Fibroblast of peridontal ligament (primary cell): ENCODE measurements around the gene HLA-DQB1.

Source experiments
- DNase-seq: peaks from one replicate; pipeline ENCODE4 v3.0.0-alpha.2; 2010; ENCODE audit errors: extremely low read depth

HLA-DQB1 gene

DNA sequence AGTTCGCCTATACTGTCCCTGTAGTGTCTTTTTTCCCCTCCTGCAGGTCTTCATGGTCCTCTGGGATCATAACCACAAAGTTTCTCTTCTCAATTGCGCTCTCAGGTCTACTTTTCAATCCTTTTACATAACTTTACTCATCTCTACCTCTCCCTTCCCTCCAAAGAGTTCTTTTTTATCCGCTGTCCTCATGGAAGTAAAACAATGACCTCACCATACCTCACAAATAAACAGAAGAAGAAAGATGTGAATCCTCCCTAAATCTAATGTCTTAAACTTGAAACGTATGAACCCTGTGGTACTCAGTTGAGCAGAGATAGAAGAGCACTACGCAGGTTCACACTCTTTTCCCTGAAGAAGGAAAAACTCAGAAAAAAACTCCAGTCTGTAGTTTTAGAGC, 41.3 kb downstream of the HLA-DQB1 start:
- no peak for DNase-seq

DNA sequence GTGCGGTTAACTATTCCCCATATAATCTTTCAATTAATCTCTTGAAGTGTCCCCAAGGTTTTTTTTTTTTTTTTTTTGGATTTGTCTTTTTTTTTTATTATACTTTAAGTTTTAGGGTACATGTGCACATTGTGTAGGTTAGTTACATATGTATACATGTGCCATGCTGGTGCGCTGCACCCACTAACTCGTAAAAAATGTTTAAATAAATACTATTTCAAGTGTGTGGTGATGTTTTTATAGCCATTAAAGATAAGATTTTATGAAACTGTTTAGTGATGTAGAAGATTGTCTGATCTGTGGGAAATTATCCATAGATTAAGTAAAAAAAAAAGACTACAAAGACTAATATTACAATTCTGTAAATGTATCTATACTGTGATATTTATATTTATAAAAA, 41.9 kb downstream of the HLA-DQB1 start:
- no peak for DNase-seq

DNA sequence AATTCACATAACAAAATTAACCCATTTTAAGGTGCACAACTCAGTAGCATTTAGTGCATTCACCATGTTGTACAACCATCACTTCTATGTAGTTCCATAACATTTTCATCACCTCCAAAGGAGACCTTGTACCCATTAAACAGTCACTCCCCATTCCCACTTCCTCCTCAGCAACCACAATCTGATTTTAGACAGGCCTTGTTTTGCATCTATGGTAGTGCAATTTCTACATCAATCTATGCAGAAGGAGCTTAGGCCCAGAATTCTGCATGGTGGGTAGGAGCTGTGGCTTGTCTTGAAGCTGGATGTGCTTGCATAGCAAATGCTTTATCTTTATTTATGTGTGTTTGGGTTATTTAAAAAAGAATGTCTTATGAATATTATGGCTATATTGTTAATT, 42.8 kb downstream of the HLA-DQB1 start:
- DNase-seq = no peak

DNA sequence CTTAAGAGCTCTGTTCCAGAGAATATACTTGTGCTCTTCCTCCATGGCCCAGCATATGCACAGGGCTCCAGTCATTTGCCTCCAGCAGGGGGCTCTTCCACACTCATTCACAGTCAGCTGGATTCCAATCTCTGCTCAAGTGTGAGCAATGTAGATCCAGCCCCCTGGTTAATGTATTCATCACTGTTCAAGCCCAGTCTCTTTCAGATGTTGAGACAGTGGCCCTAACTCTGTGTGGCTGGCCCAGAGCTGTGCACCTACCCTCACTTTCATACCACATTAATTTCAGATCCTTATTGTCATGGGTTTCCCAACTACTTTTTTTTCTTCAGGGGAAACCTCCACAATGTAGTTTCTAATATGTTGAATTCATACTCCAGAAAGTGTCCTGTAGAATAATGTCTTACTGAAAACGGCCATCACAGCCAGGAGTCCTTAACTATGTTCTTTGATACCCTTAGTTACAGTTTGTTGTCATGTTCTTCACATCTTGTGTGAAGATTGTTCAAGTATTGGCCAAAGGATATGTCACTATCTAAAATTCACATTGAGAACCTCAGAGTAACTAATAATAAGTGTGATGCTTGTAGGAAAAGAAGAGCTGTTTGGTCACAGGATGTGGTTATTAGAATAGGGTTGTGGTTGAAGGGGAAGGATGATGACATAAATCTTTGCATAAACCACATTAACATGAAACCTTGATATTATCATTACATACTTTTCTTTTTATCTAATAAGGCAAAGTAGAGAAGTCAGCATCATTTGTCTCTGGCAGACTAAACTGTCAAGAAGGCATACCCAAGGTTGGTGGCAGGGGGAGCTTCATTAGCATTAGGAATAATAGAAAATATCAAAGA, 43.7 kb downstream of the HLA-DQB1 start:
- peak; percentile 26 for DNase-seq

DNA sequence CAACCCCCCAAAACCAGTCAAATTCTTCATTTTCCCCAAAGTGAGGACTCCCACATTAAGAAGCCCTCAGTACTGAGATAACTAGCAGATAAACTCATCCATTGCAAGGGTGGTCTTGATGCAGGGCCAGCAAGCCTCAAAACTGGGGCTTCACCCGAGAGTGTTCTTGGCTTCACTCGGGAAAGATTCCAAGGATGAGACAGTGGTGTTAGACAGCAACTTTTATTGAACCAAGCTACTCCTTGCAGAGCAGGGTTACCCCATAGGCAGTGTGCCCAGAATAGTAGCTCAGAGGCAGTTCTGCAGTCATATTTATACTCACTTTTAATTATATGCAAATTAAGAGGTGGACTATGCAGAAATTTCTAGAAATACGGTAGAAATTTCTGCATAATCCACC, 45.1 kb downstream of the HLA-DQB1 start:
- DNase-seq = no peak

DNA sequence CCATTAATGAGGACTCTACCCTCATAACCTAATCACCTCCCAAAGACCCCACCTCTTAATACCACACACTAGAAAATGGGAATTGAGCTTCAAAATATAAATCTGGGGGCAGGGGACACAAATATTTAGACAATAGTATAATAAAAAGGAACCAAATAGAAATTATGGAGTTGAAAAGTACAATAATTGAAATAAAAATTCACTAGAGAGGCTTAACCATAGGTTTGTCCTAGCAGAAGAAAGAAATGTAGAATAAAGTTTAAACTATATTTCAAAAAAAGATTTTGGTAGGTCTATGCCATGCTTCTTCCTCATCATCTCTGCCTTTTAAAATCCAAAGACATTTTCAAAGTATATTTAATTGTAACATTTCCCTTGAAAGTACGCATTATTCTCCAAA, 48.7 kb downstream of the HLA-DQB1 start:
- DNase-seq = no peak

DNA sequence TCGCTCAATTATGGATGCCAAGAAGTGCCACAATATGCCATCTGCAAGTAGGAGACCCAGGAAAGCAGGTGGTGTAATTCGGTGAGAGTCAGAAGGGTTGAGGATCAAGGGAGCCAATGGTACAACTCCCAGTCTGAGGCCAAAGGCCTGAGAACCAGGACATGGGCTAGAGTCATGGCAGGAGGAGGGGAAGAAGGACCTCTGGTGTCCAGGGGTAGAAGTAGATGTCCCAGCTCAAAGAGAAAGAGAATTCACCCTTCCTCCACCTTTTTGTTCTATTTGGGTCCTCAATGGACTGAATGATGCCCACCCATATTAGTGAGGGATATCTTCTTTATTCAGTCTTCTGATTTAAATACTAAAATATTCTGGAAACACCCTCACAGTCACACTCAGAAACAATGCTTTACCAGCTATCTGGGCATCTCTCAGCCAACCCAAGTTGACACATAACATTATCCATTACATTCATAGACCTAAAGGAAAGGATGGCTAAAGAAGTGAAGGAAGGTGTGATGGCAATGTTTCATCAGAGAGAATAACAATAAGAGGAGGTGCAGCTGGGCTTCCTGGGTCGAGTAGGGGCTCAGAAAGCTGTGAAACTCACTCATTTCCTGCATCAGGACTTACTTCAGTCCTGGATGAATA, 50.4 kb downstream of the HLA-DQB1 start:
- no peak for DNase-seq

DNA sequence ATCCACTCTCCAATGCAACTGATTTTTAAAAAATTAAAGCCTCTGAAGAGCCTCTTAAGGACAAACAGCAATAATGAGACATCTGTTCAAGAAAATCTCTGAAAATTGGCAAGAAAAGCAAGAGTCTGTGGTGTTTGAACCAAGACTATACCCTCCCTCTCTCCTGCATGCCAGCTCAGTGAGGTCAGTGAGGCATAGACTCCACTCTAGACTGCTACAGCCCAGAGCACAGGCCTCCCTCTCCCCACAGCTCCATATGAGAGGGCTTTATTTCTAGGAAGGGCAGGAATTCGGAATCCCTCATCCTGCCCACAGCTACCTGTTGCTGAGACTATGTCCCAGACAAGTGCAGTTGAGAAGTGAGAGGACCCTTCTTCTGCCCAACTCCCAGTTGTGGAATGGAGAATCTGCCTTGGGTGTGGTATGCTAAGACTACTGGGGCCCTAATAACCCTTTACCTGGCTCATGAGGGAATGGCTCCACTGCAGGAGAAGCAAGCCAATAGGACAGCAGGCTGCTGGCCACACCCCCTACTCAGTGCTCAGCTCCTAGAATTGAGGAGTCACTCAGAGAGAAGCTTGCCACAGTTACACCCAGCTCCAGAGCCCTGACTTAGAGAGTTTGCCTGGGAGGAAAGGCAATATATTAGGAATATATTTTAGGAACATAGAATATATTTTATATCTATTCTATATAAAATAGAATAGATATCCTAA, 51.9 kb downstream of the HLA-DQB1 start:
- DNase-seq = no peak

DNA sequence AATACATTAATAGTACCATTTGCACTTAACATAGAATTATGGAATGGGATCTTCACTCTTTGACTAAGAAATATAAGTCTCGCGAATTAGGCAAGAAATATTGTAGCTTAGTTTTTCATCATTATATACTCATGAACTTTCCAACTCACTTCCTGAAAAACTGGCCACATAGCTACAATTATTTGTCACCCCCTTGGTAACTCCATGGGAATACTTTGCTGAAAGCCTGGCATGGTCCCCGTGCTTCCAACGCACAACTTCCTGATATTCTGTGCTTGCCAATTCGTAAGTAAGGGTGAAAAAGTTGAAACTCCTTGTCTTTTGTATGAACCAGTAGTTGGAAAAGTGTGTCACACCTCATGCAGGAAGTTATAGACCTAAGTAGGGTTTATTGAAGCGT, 53.0 kb downstream of the HLA-DQB1 start:
- no peak for DNase-seq

DNA sequence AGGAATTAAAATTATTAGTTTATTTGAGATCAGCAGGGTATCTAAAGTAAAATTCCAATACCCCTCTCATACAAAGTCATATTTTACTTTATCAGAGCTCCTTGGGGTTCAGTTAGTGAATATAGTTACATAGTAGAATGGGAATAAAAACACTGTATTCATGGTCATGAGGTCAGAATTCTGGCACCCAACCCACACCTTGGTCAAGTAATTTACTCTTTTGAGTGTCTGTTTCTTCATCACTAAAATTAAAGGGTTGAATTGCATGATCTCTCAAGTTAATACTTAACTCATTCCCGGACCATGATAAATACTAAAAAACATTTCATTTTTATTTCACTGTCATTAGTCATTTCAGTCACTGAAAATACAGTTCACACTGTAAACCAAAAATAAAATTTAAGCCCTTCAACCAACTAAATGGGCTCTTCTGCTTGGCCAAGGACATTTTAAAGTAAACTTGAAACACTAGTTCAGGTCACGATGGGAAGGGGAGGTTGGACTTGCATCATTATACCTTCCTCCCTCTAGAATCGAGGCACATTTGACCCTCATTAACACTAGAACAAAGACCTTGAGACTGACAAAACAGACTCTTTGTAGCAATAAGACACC, 55.7 kb downstream of the HLA-DQB1 start:
- DNase-seq = no peak

DNA sequence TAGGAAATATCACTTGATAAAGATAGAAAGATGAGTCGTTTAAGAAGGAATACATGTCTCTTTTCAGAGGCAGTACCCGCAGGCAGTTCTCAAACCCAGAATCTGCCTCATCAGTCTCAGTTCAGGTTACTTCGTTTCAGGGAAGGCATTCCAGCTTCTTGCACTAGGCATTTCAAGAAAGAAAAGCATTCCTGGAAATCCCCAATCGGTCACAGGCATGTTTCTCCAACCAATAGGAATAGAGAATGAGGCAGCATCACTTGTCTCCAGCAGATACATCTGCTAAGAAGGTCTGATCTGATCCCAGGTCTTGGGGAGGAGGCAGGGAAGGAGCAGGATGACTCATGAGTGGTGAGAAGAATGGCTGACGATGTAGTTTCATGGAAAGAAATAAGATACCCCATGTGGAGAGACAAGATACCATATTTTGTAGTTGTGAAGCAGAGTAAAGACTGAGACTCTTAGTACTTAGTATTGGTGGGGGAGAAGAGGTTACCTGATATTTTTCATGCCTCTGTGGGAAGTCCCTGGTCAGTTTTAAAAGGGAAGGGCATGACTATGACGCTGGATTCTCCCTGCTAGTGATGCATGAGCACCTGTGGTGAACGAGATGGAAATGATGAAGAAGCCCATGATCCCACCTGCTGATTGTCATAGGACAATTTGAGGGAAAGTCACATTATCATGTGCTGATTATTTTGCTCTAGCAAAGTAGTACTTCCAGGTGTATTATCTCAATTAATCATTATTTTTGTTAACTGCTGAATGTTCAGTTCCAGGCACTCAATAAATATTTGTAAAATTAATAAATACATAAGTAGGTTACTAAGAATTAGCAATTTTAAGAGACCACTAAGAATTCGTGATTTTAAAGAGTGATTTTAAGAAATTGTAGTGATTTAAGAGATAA, 56.5 kb downstream of the HLA-DQB1 start:
- peak; percentile 94 for DNase-seq
